K562 (cell line): ENCODE measurements around the gene TACR1. TPM values are rescaled to one million over a fixed set of nuclear protein-coding genes. Genes with fewer than 3 reads are reported as not detected.

ENCODE experiments used
- ATAC-seq: fragments of 200-7000 bp; cut with Tn5 transposase; 3 replicates; pipeline ENCODE4 v1.9.1; 2020; ENCODE audit warnings: moderate library complexity
- BruUV-seq: library from RNA; stranded (reverse); fragments of 400-500 nt; replicated peaks from 2 replicates; lab custom pipeline; 2021; lab: Mats Ljungman, UMichigan
- CTCF ChIA-PET: fragments of 300-600 bp; formaldehyde crosslinking; extraction: SDS; loops from one replicate; lab custom pipeline; 2021; ENCODE audit warnings: low intra/inter-chr PET ratio; lab: Yijun Ruan, JAX
- POLR2A ChIA-PET: fragments of 300-600, 350-650 bp; sonication (Branson Sonifier 250); formaldehyde crosslinking; extraction: SDS; loops from one replicate; lab custom pipeline; 2021; ENCODE audit warnings: antibody characterized with exemption, inconsistent platforms; lab: Yijun Ruan, JAX
- DNase-seq, 4 experiments: peaks; one replicate each; pipeline versions ENCODE4 v3.0.0 to v3.0.0-alpha.2; 2011 to 2018; ENCODE audit warnings: low spot score in 3 of 4, mixed read lengths in 3 of 4; ENCODE audit errors: extremely low read depth in 1 of 4
- FAIRE-seq: peaks from 2 replicates; lab custom pipeline; 2011; peaks lifted over from hg19 to GRCh38; lab: Jason Lieb, UNC
- H2AFZ ChIP-seq: 2 replicates; pipeline ENCODE4 v1.6.0; 2011; ENCODE audit warnings: low read depth, low read length, control low read depth, inconsistent platforms
- H3K27ac ChIP-seq: fragments of 200-600 bp; 3 replicates; pipeline ENCODE4 v1.8.0; 2011; ENCODE audit warnings: low read depth, mild to moderate bottlenecking, control low read depth, inconsistent platforms, low read length, moderate library complexity, mixed read lengths; ENCODE audit errors: extremely low read depth
- H3K27me3 ChIP-seq, 2 experiments: fragments of 300-600 bp in 1 of 2; 2 replicates in 1 of 2; 3 replicates in 1 of 2; pipeline versions ENCODE4 v1.6.0 to v1.8.0; 2011; ENCODE audit warnings: inconsistent platforms in 2 of 2, low read length in 2 of 2, mild to moderate bottlenecking in 1 of 2, mixed read lengths in 1 of 2, moderate library complexity in 1 of 2; ENCODE audit not compliant: control insufficient read depth in 2 of 2, insufficient read depth in 2 of 2
- H3K36me3 ChIP-seq: fragments of 300-600 bp; 3 replicates; pipeline ENCODE4 v1.8.0; 2011; ENCODE audit warnings: mild to moderate bottlenecking, low read length, inconsistent platforms; ENCODE audit not compliant: control insufficient read depth, insufficient read depth
- H3K4me1 ChIP-seq, 2 experiments: fragments of 200-600 bp in 1 of 2; replicated peaks in 1 of 2; 2 replicates in 1 of 2; 3 replicates in 1 of 2; pipeline versions ENCODE4 v1.5.1 to v1.8.0; 2011; ENCODE audit warnings: inconsistent platforms in 2 of 2, low read length in 2 of 2, mild to moderate bottlenecking in 1 of 2, mixed read lengths in 1 of 2, moderate library complexity in 1 of 2; ENCODE audit not compliant: control insufficient read depth in 2 of 2, insufficient read depth in 2 of 2
- H3K4me2 ChIP-seq: 2 replicates; pipeline ENCODE4 v1.6.1; 2011; ENCODE audit warnings: low read length, control low read depth, inconsistent platforms, mixed read lengths; ENCODE audit not compliant: insufficient read depth
- H3K4me3 ChIP-seq: fragments of 200-600 bp; sonication (generic), shearing (Covaris generic); 2 replicates; pipeline ENCODE4 v1.5.1; 2016; ENCODE audit warnings: control low read depth, inconsistent platforms
- H3K79me2 ChIP-seq: fragments of 200-600 bp; 3 replicates; pipeline ENCODE4 v1.8.0; 2011; ENCODE audit warnings: low read length, inconsistent platforms; ENCODE audit not compliant: control insufficient read depth, insufficient read depth
- H3K9ac ChIP-seq, 2 experiments: 2 replicates each; pipeline versions ENCODE4 v1.6.0 to v1.6.1; 2011; ENCODE audit warnings: low read depth in 2 of 2, low read length in 2 of 2, control low read depth in 1 of 2, inconsistent platforms in 1 of 2, mild to moderate bottlenecking in 1 of 2, mixed read lengths in 1 of 2; ENCODE audit not compliant: insufficient read depth in 1 of 2
- H3K9me1 ChIP-seq: one replicate; pipeline ENCODE4 v1.6.0; 2011; ENCODE audit warnings: inconsistent platforms, mild to moderate bottlenecking, low read length, moderate library complexity; ENCODE audit not compliant: control insufficient read depth, insufficient read depth
- H3K9me3 ChIP-seq: replicated peaks from 2 replicates; pipeline ENCODE4 v1.5.1; 2011; ENCODE audit warnings: low read depth, low read length, inconsistent platforms; ENCODE audit not compliant: control insufficient read depth, insufficient read depth
- H4K20me1 ChIP-seq: replicated peaks from 2 replicates; pipeline ENCODE4 v1.6.1; 2011; ENCODE audit warnings: low read length, inconsistent platforms, mixed read lengths; ENCODE audit not compliant: control insufficient read depth, insufficient read depth
- DMBX1 ChIP-seq: fragments of 250-450 bp; sonication (Bioruptor Pico); IDR thresholded peaks from 2 replicates; pipeline ENCODE4 v1.8.0; 2022; ENCODE audit warnings: inconsistent platforms, mild to moderate bottlenecking, moderate library complexity, borderline replicate concordance
- MLX ChIP-seq, 2 experiments: fragments of 450-650 bp in 1 of 2; sonication (generic) in 1 of 2; formaldehyde crosslinking; conservative IDR thresholded peaks; 2 replicates each; pipeline versions ENCODE4 v1.4.0 to v1.8.1; 2020 to 2022; ENCODE audit warnings: mild to moderate bottlenecking in 1 of 2, missing genetic modification reagents in 1 of 2
- MXD1 ChIP-seq: fragments of 250-450 bp; sonication (Bioruptor Pico); IDR thresholded peaks from 2 replicates; pipeline ENCODE4 v1.8.0; 2021; ENCODE audit warnings: borderline replicate concordance, mild to moderate bottlenecking, moderate library complexity; ENCODE audit not compliant: poor library complexity, severe bottlenecking
- NFYB ChIP-seq: IDR thresholded peaks from 2 replicates; pipeline ENCODE4 v1.6.1; 2011; ENCODE audit warnings: mild to moderate bottlenecking, moderate library complexity; ENCODE audit not compliant: insufficient read length; ENCODE audit errors: extremely low read depth
- NUFIP1 ChIP-seq: fragments of 450-650 bp; IDR thresholded peaks from 2 replicates; pipeline ENCODE4 v1.6.1; 2018; ENCODE audit not compliant: partially characterized antibody
- U2AF2 ChIP-seq: fragments of 200-400 bp; formaldehyde crosslinking; optimal IDR thresholded peaks from 2 replicates; pipeline ENCODE3; 2017; ENCODE audit warnings: low read depth, mild to moderate bottlenecking, low read length
- ZNF134 ChIP-seq: fragments of 250-450 bp; sonication (Bioruptor Pico); conservative IDR thresholded peaks from 2 replicates; pipeline ENCODE4 v1.4.0; 2020
- ZNF212 ChIP-seq: fragments of 450-650 bp; formaldehyde crosslinking; IDR thresholded peaks from 2 replicates; pipeline ENCODE4 v1.4.0; 2020; ENCODE audit warnings: mild to moderate bottlenecking
- ZNF282 ChIP-seq: sonication (generic); formaldehyde crosslinking; IDR thresholded peaks from 2 replicates; pipeline ENCODE4 v1.8.1; 2023; ENCODE audit warnings: missing genetic modification reagents
- ZNF583 ChIP-seq: fragments of 250-450 bp; sonication (Bioruptor Pico); IDR thresholded peaks from 2 replicates; pipeline ENCODE4 v1.4.0; 2020
- ZNF639 ChIP-seq, 2 experiments: fragments of 200-800 bp in 1 of 2; sonication (Bioruptor generic) in 1 of 2; sonication (generic) in 1 of 2; formaldehyde crosslinking in 1 of 2; IDR thresholded peaks in 1 of 2; conservative IDR thresholded peaks in 1 of 2; 2 replicates each; pipeline versions ENCODE4 v1.5.0 to v1.6.1; 2016 to 2020; ENCODE audit warnings: missing compliant biosample characterization in 1 of 2, missing genetic modification characterization in 1 of 2, missing genetic modification reagents in 1 of 2
- WGBS: fragments of 100-300 bp; shearing (Covaris generic); methylation state at CpG from one replicate; pipeline ENCODE4 v1.1.6; 2016; ENCODE audit warnings: low coverage, mixed read lengths; ENCODE audit not compliant: insufficient coverage; ENCODE audit errors: missing lambda C conversion rate; 5-methylcytosine and 5-hydroxymethylcytosine counted together
- in situ Hi-C: fragments of 300-500 bp; cut with MboI; formaldehyde crosslinking; loops from 4 replicates; pipeline ENCODE4 v1.15.0; 2018; ENCODE audit warnings: inconsistent platforms, mixed read lengths
- intact Hi-C: fragments of 100-400 bp; cut with micrococcal nuclease; formaldehyde crosslinking; loops from 2 replicates; pipeline ENCODE4 v1.14.2; 2022
- polyA plus RNA-seq, 8 experiments: library from polyadenylated mRNA; depleted of rRNA in 4 of 8; stranded (reverse) in 5 of 8; unstranded in 3 of 8; fragments of >200 nt; fragmentation: Nextera tagmentation in 2 of 8; fragmentation: Illumina TruSeq in 1 of 8; extraction: Ambion mirVana in 2 of 8; extraction: Trizol in 1 of 8; gene quantifications; 2 replicates each; pipeline versions ENCODE4 v1.2.1 to v1.2.3, GENCODE V29; 2011 to 2014; ENCODE audit warnings: inconsistent platforms in 1 of 8, missing spikeins in 1 of 8
- total RNA-seq, 7 experiments: library from RNA; depleted of rRNA in 6 of 7; stranded (reverse); fragments of >200 nt in 6 of 7; fragmentation: Illumina TruSeq in 2 of 7; extraction: Trizol in 2 of 7; gene quantifications; 2 replicates each; pipeline versions ENCODE4 v1.2.1 to v1.2.3, GENCODE V29; 2011 to 2021; ENCODE audit warnings: low replicate concordance in 1 of 7

The TACR1 gene
- total and polyA plus RNA-seq, 9 of the 15 experiments (the other 6 are each of a cell fraction or from before 2014, with no cell fraction given), result not detected

GRCh38 chr2:75211266-75211770 is 12.0 kb upstream of the TACR1 start:
- Histone ChIP-seq H3K4me3 (no peak overlapping the region), H3K79me2 (no peaks in the 10 kb centered on the region), H3K36me3 (no peaks in the 10 kb centered on the region), H3K27me3 (peaks cover 0 to 5% of the 10 kb centered on the region in 2 experiments; a peak in 2 of 5 replicates), H3K9me3 (no peaks in the 10 kb centered on the region), H3K4me1 (no peaks in the 10 kb centered on the region), H3K9me1 (no peaks in the 10 kb centered on the region), H3K9ac (no peak overlapping the region), H3K4me2 (no peak overlapping the region), H2AFZ (no peak overlapping the region), H4K20me1 (no peaks in the 10 kb centered on the region), H3K27ac (no peak overlapping the region)
- BruUV-seq, result no TSS peak
- ChIA-PET CTCF (no interaction called here), POLR2A (no interaction called here)
- TF ChIP-seq NFYB, result no peak
- TF ChIP-seq ZNF212 (CRISPR knock-in tag), result no peak
- no peak for TF ChIP-seq NUFIP1
- no peak for TF ChIP-seq ZNF134 (CRISPR knock-in tag)
- no peak for TF ChIP-seq U2AF2
- no peak for TF ChIP-seq ZNF583
- TF ChIP-seq ZNF282 (CRISPR knock-in tag), result no peak
- FAIRE-seq, result no peak
- WGBS, result 8% methylated on average over 1 of the region's 1 CpG
- intact Hi-C loops, result no loop called here
- no peak for ATAC-seq
- no peak for DNase-seq
- in situ Hi-C loops, result no loop called here

DNA sequence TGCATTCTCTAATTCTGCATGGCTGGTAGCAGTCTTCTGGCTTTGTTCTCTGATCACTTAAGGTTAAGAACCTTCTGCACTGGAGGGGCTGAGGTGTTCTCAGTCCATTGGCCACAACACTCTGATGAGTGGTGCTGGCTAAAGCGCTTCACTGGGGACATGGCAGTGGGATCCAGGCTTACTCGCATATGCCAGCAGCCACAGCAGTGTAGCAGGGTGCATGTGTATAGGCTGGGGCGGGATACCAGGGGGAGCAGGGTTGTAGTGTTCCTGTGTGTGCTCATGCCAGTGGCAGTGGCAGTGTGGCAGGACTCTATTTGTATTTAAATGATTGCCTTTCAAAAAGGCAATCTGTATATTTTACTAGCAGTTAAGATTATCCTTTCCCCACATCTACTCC is 11.1 kb upstream of the TACR1 start:
- in situ Hi-C loops, result no loop called here

More for the DNA sequence above, 11.1 kb upstream of the TACR1 start:
- Histone ChIP-seq H3K4me2 (no peak overlapping the region), H3K27ac (no peak overlapping the region), H3K4me1 (no peaks in the 10 kb centered on the region), H3K9me3 (no peaks in the 10 kb centered on the region), H3K27me3 (peaks cover 0 to 5% of the 10 kb centered on the region in 2 experiments; a peak in 2 of 5 replicates), H3K79me2 (no peaks in the 10 kb centered on the region), H3K36me3 (no peaks in the 10 kb centered on the region), H3K4me3 (no peak overlapping the region), H3K9me1 (no peaks in the 10 kb centered on the region), H3K9ac (no peak overlapping the region; a peak in 1 of 4 replicates), H2AFZ (no peak overlapping the region), H4K20me1 (no peaks in the 10 kb centered on the region)
- ChIA-PET POLR2A (no interaction called here), CTCF (no interaction called here)
- intact Hi-C loops, result no loop called here
- BruUV-seq, result no TSS peak
- no peak for TF ChIP-seq MXD1 (CRISPR knock-in tag)
- TF ChIP-seq MLX (CRISPR knock-in tag; conservative IDR thresholded peaks at IDR 0.05), result no peak
- no peak for TF ChIP-seq ZNF639 (CRISPR knock-in tag; conservative IDR thresholded peaks at IDR 0.05 in 1 of 2, IDR thresholded peaks at IDR 0.05 in 1 of 2)
- TF ChIP-seq DMBX1 (CRISPR knock-in tag), result no peak
- DNase-seq (no peak), ATAC-seq (no peak), FAIRE-seq (no peak)
- WGBS, result 0% methylated on average over 3 of the region's 3 CpGs
